Common myeloid progenitor, CD34-positive (primary cell): ENCODE measurements around the gene GALNT2.

Experiments
- CTCF ChIA-PET: fragments of 350-600 bp; sonication (Branson Sonifier 250); formaldehyde crosslinking; loops from one replicate; lab custom pipeline; 2021; ENCODE audit warnings: antibody characterized with exemption; lab: Charles Lee
- POLR2A ChIA-PET: fragments of 350-600 bp; sonication (Branson Sonifier 250); formaldehyde crosslinking; loops from one replicate; lab custom pipeline; 2021; ENCODE audit warnings: antibody characterized with exemption; lab: Charles Lee
- DNase-seq, 3 donors: peaks; one replicate each; pipeline versions ENCODE4 v3.0.0 to v3.0.0-alpha.2; 2013
- H3K27ac ChIP-seq, 2 experiments: 1 replicate in 1 of 2; 2 replicates in 1 of 2; pipeline ENCODE4 v1.7.0; 2013; ENCODE audit warnings: inconsistent platforms in 2 of 2, low read length in 2 of 2, mild to moderate bottlenecking in 2 of 2, low read depth in 1 of 2, moderate library complexity in 1 of 2; ENCODE audit not compliant: severe bottlenecking in 2 of 2, insufficient read depth in 1 of 2, poor library complexity in 1 of 2
- H3K27me3 ChIP-seq, 5 experiments: replicated peaks in 2 of 5; 1 replicate in 3 of 5; 2 replicates in 2 of 5; pipeline versions ENCODE4 v1.6.1 to v1.7.0; 2013; ENCODE audit warnings: low read length in 4 of 5, mild to moderate bottlenecking in 2 of 5, moderate library complexity in 2 of 5, inconsistent platforms in 1 of 5; ENCODE audit not compliant: insufficient read depth in 5 of 5, control insufficient read depth in 4 of 5
- H3K36me3 ChIP-seq, 4 experiments: 1 replicate in 2 of 4; 2 replicates in 2 of 4; pipeline versions ENCODE4 v1.6.1 to v1.7.0; 2013; ENCODE audit warnings: low read length in 3 of 4, control low read depth in 1 of 4, mild to moderate bottlenecking in 1 of 4; ENCODE audit not compliant: control insufficient read depth in 4 of 4, insufficient read depth in 4 of 4
- H3K4me1 ChIP-seq, 4 experiments: 1 replicate in 3 of 4; 2 replicates in 1 of 4; pipeline versions ENCODE4 v1.6.1 to v1.7.1; 2013; ENCODE audit warnings: low read length in 3 of 4, mild to moderate bottlenecking in 3 of 4, control low read depth in 1 of 4, inconsistent platforms in 1 of 4, moderate library complexity in 1 of 4; ENCODE audit not compliant: control insufficient read depth in 4 of 4, insufficient read depth in 4 of 4; ENCODE audit errors: control extremely low read depth in 1 of 4
- H3K4me3 ChIP-seq, 7 experiments: 1 replicate in 4 of 7; 2 replicates in 3 of 7; pipeline versions ENCODE4 v1.5.1 to v1.7.0; 2013; ENCODE audit warnings: mild to moderate bottlenecking in 7 of 7, low read length in 6 of 7, moderate library complexity in 6 of 7, inconsistent platforms in 2 of 7, low read depth in 2 of 7, control low read depth in 1 of 7; ENCODE audit not compliant: insufficient read depth in 4 of 7, control insufficient read depth in 1 of 7; ENCODE audit errors: extremely low read depth in 1 of 7
- H3K9me3 ChIP-seq, 5 experiments: 1 replicate in 4 of 5; 2 replicates in 1 of 5; pipeline versions ENCODE4 v1.6.1 to v1.7.1; 2013; ENCODE audit warnings: low read length in 4 of 5, mild to moderate bottlenecking in 2 of 5, inconsistent platforms in 1 of 5, low read depth in 1 of 5, moderate library complexity in 1 of 5; ENCODE audit not compliant: control insufficient read depth in 4 of 5, insufficient read depth in 2 of 5; ENCODE audit errors: control extremely low read depth in 1 of 5
- WGBS: methylation state at CpG from one replicate; pipeline ENCODE4 v1.1.5; 2013; ENCODE audit not compliant: insufficient coverage; 5-methylcytosine and 5-hydroxymethylcytosine counted together

GALNT2 gene

GRCh38 chr1:230157420-230158390 is 90.7 kb downstream of the GALNT2 start:
- WGBS = 32% methylated on average over 8 of the region's 12 CpGs
- Histone ChIP-seq H3K4me3 (peak overlapping the region in 2 of 7 experiments; percentile 1 to 19), H3K9me3 (no peaks in the 10 kb centered on the region), H3K27me3 (no peaks in the 10 kb centered on the region), H3K36me3 (peaks cover 0 to 5% (median 0%) of the 10 kb centered on the region in 4 experiments), H3K4me1 (peaks cover 5 to 73% (median 30%) of the 10 kb centered on the region in 4 experiments), H3K27ac (peak overlapping the region in 1 of 2 experiments; percentile 39)
- DNase-seq = peak in 2 of 3 donors; percentile 31 to 46
- ChIA-PET POLR2A (no interaction called here), CTCF (interaction anchor here (1.0 to 3.0 kb wide), 6 partner anchors 9 to 45 kb away, joined by 3 to 15 read pairs (median 4); no protein-coding TSS in a partner anchor)

GRCh38 chr1:230158415-230159291 is 91.6 kb downstream of the GALNT2 start:
- POLR2A ChIA-PET = no interaction called here
- 83% methylated on average over 9 of the region's 12 CpGs for WGBS
- DNase-seq = no peak
- CTCF ChIA-PET = interaction anchor here (1.0 to 2.1 kb wide), 3 partner anchors 9 to 19 kb away, joined by 3 to 10 read pairs (median 4); no protein-coding TSS in a partner anchor
- Histone ChIP-seq H3K9me3 (no peaks in the 10 kb centered on the region), H3K27me3 (no peaks in the 10 kb centered on the region), H3K36me3 (peaks cover 0 to 5% (median 0%) of the 10 kb centered on the region in 4 experiments), H3K4me1 (peaks cover 5 to 64% (median 29%) of the 10 kb centered on the region in 4 experiments), H3K4me3 (no peak overlapping the region), H3K27ac (peak overlapping the region in 1 of 2 experiments; percentile 39)

GRCh38 chr1:230159580-230159979 is 92.5 kb downstream of the GALNT2 start:
- ChIA-PET CTCF (no interaction called here), POLR2A (interaction anchor here (0.7 kb wide), 1 partner anchor 1452 kb away, joined by 3 read pairs; no protein-coding TSS in a partner anchor)
- no peaks in the 10 kb centered on the region for H3K27me3 ChIP-seq
- no peaks in the 10 kb centered on the region for H3K9me3 ChIP-seq
- peaks cover 0 to 5% (median 0%) of the 10 kb centered on the region in 4 experiments for H3K36me3 ChIP-seq
- no peak overlapping the region for H3K27ac ChIP-seq
- no peak overlapping the region for H3K4me3 ChIP-seq
- no peak for DNase-seq
- H3K4me1 ChIP-seq = peaks cover 5 to 55% (median 28%) of the 10 kb centered on the region in 4 experiments
- 91% methylated on average over 6 of the region's 6 CpGs for WGBS

- CTCF ChIA-PET = interaction anchor here (1.0 to 1.2 kb wide), 2 partner anchors 15 to 33 kb away, joined by 3 read pairs; no protein-coding TSS in a partner anchor
- Histone ChIP-seq H3K9me3 (no peaks in the 10 kb centered on the region), H3K27me3 (no peaks in the 10 kb centered on the region), H3K4me3 (no peak overlapping the region), H3K27ac (peak overlapping the region in 1 of 2 experiments; percentile 17), H3K4me1 (peaks cover 5 to 42% (median 22%) of the 10 kb centered on the region in 4 experiments), H3K36me3 (peaks cover 0 to 5% (median 0%) of the 10 kb centered on the region in 4 experiments)
- 54% methylated on average over 7 of the region's 8 CpGs for WGBS
- POLR2A ChIA-PET = no interaction called here
- DNase-seq = no peak
Measured at GRCh38 chr1:230160957-230161771, 94.1 kb downstream of the GALNT2 start.

GRCh38 chr1:230163205-230163604 is 96.2 kb downstream of the GALNT2 start:
- Histone ChIP-seq H3K27me3 (no peaks in the 10 kb centered on the region), H3K27ac (no peak overlapping the region), H3K4me3 (no peak overlapping the region), H3K4me1 (peaks cover 0 to 30% (median 19%) of the 10 kb centered on the region in 4 experiments), H3K9me3 (no peaks in the 10 kb centered on the region), H3K36me3 (peaks cover 0 to 2% (median 0%) of the 10 kb centered on the region in 4 experiments)
- CTCF ChIA-PET = interaction anchor here (0.6 to 1.3 kb wide), 5 partner anchors 9 to 224 kb away, joined by 3 to 4 read pairs (median 3); no protein-coding TSS in a partner anchor
- WGBS = 94% methylated on average over 5 of the region's 6 CpGs
- POLR2A ChIA-PET = no interaction called here
- no peak for DNase-seq

GRCh38 chr1:230163719-230164118 is 96.7 kb downstream of the GALNT2 start:
- Histone ChIP-seq H3K4me3 (no peak overlapping the region), H3K27me3 (no peaks in the 10 kb centered on the region), H3K36me3 (peaks cover 0 to 2% (median 0%) of the 10 kb centered on the region in 4 experiments), H3K27ac (no peak overlapping the region), H3K9me3 (no peaks in the 10 kb centered on the region), H3K4me1 (peaks cover 0 to 27% (median 14%) of the 10 kb centered on the region in 4 experiments)
- 96% methylated on average over 3 of the region's 3 CpGs for WGBS
- CTCF ChIA-PET = interaction anchor here (0.6 to 1.0 kb wide), 5 partner anchors 8 to 127 kb away, joined by 3 to 4 read pairs (median 3); no protein-coding TSS in a partner anchor
- POLR2A ChIA-PET = interaction anchor here (0.6 kb wide), 1 partner anchor 11 kb away, joined by 3 read pairs; no protein-coding TSS in a partner anchor
- DNase-seq = no peak
